RWPE2 (cell line): ENCODE measurements around the gene PGAP2.
A peak's percentile ranks its signal among the peaks of the same experiment; 100 is the strongest.

Experiments used
- ATAC-seq: fragments of 200-7000 bp; cut with Tn5 transposase; 3 replicates; pipeline ENCODE4 v1.9.1; 2021; ENCODE audit warnings: low read depth
- DNase-seq: peaks from one replicate; pipeline ENCODE4 v3.0.0-alpha.2; 2020; ENCODE audit warnings: low spot score
- H3K27ac ChIP-seq: fragments of 450-650 bp; 2 replicates; pipeline ENCODE4 v1.5.1; 2017; ENCODE audit warnings: mild to moderate bottlenecking; ENCODE audit not compliant: poor library complexity, severe bottlenecking
- H3K27me3 ChIP-seq: fragments of 250-450 bp; sonication (Bioruptor Pico); 2 replicates; pipeline ENCODE4 v1.5.1; 2021; ENCODE audit warnings: mild to moderate bottlenecking, moderate library complexity; ENCODE audit not compliant: insufficient read depth, poor library complexity, severe bottlenecking
- H3K36me3 ChIP-seq: fragments of 250-450 bp; sonication (Bioruptor Pico); 2 replicates; pipeline ENCODE4 v1.5.1; 2020; ENCODE audit warnings: low read depth, mild to moderate bottlenecking, moderate library complexity
- H3K4me1 ChIP-seq: fragments of 250-450 bp; sonication (Bioruptor Pico); 2 replicates; pipeline ENCODE4 v1.5.1; 2021; ENCODE audit warnings: mild to moderate bottlenecking, moderate library complexity; ENCODE audit not compliant: insufficient read depth, poor library complexity, severe bottlenecking
- H3K4me3 ChIP-seq: fragments of 250-450 bp; sonication (Bioruptor Pico); 2 replicates; pipeline ENCODE4 v1.5.1; 2021; ENCODE audit warnings: mild to moderate bottlenecking, moderate library complexity; ENCODE audit not compliant: severe bottlenecking
- H3K9me3 ChIP-seq: fragments of 250-450 bp; sonication (Bioruptor Pico); 2 replicates; pipeline ENCODE4 v1.5.1; 2021; ENCODE audit warnings: mild to moderate bottlenecking, moderate library complexity; ENCODE audit not compliant: severe bottlenecking
- TF ChIP-seq, protein P1 (sequence below): fragments of 450-650 bp; IDR thresholded peaks from one replicate; pipeline ENCODE4 v1.5.1; 2017; ENCODE audit warnings: mild to moderate bottlenecking, moderate library complexity; ENCODE audit not compliant: poor library complexity, severe bottlenecking

The PGAP2 gene

DNA sequence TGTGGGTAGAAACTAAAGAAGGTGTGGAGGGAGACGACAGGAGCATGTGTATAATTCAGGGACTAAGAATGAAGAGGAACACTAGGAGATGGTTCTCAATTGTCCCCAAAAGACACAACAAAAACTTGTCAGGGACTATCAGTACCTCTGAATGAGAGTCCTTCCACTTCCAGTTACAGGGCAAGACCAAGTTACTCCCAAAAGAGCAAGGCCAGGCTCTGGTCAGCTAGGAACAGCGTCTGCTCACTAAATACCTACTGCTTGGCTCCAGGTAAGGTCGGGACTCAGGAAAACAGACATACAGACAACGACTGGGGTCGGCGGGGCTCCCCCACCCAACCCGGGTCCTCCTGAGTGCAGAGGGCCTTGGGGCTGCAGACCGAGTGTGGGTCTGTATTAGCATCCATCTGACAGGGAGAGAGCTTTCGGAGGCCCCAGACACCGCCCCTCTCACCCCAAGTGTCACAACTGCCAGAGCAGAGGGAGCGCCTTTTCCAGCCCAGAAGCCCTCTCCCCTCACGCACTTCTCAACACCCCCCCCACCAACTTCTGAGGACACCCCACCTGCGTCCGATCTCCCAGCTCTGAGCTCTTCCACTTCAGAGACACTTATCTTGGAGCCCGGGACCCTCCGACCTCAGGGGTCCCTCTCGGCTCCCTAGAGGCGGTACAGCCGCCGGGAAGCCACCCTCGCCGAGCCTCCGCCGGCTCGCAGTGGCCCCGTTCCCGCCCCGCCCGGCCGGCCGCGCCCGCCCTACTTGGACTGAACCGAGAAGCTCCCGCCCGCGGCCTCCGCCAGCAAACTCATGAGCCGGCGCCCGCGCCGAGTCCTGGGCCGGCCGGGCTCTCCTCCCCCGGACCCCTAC is 31.9 kb downstream of the PGAP2 start:
- peaks cover 10% of the 10 kb centered on the region for H3K4me1 ChIP-seq
- peak overlapping the region; percentile 83 for H3K27ac ChIP-seq
- no peak for DNase-seq

DNA sequence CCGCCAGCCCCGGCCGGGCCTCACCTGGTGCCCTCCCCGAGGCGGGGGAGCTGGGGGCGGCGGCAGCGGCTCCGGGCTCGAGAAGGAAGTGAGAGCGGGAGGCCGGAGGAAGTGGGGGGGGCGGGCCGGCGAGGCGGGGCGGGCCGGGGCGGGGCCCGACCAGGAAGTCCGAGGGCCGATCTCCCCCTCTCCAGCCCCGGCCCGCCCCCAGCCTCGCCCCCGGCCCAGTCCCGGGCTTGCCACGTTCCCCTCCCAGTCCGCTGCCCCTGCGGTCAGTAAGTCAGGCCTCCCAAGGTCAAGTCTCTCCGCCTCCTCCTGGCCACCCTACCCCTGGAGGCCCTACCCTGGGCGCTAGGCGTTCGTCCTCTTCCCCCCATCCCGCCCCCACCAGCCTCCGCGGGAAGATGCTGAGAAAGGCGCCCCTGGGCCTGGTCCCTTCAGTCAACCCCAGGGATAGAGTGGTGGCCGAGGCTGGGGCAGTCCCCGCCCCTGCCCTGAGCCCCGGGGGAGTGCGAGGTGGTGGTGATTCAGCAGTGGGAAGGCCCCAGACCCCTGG is 32.6 kb downstream of the PGAP2 start, which contains the start of gene RHOG:
RHOG (minus strand) TSS at position 90 of the 556 bp plus-strand sequence. CDS start 12,821 bp downstream, outside the sequence.
- peak within 1 kb of the TSS; percentile 83 for H3K27ac ChIP-seq
- H3K36me3 ChIP-seq = peaks cover 8% of the 10 kb centered on the region
- no peaks in the 10 kb centered on the region for H3K27me3 ChIP-seq
- ATAC-seq = peak; percentile 75
- H3K9me3 ChIP-seq = no peaks in the 10 kb centered on the region
- TF ChIP-seq, protein P1, sequence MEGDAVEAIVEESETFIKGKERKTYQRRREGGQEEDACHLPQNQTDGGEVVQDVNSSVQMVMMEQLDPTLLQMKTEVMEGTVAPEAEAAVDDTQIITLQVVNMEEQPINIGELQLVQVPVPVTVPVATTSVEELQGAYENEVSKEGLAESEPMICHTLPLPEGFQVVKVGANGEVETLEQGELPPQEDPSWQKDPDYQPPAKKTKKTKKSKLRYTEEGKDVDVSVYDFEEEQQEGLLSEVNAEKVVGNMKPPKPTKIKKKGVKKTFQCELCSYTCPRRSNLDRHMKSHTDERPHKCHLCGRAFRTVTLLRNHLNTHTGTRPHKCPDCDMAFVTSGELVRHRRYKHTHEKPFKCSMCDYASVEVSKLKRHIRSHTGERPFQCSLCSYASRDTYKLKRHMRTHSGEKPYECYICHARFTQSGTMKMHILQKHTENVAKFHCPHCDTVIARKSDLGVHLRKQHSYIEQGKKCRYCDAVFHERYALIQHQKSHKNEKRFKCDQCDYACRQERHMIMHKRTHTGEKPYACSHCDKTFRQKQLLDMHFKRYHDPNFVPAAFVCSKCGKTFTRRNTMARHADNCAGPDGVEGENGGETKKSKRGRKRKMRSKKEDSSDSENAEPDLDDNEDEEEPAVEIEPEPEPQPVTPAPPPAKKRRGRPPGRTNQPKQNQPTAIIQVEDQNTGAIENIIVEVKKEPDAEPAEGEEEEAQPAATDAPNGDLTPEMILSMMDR = no peak
- H3K4me3 ChIP-seq = peak within 1 kb of the TSS; percentile 98
- H3K4me1 ChIP-seq = peaks cover 10% of the 10 kb centered on the region
- peak; percentile 84 for DNase-seq

More for the DNA sequence above, 31.9 kb downstream of the PGAP2 start:
- ATAC-seq = peak; percentile 43
- Histone ChIP-seq H3K4me3 (peak overlapping the region; percentile 98), H3K36me3 (peaks cover 8% of the 10 kb centered on the region), H3K9me3 (no peaks in the 10 kb centered on the region), H3K27me3 (no peaks in the 10 kb centered on the region)
- TF ChIP-seq, protein P1 = no peak

DNA sequence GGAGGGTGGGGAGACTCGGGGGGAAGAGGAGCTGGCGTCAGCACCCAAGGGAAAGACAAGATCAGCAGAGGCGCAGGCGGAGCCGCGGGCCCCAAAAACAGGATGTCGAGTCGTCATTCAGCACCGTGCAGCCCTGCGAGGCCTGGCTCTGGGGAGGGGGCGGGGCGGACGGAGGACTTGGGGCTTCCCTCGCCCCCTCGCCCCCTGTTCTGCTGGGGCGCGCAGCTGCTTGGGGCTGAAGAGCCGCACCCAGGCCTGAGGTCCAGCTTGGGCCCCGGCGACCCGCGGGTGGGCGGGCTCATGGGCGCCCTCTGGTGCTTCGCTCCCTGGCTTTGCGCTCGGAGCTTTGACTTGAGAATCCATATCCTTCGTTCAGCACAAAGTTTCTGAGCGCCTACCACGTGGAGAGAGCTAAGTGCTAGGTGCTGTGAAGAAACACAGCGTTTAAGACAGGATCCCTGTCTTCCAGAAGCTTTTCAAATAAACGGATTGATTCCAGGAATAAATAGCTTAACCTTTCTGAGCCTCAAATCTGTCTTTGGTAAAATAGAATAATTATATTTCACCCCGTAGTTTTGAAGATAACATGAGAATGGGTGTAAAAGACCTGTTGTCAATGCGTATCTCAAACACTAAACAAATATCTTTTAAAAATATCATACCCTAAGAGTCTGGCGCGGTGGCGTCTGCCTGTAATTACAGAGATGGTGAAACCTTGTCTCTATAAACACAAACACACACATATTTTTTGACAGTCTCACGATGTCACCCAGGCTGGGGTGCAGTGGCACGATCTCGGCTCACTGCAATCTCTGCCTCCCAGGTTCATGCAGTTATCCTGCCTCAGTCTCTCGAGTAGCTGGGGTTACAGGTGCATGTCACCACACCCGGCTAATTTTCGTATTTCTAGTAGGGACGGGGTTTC is 33.3 kb downstream of the PGAP2 start:
- Histone ChIP-seq H3K4me3 (peak overlapping the region; percentile 98), H3K36me3 (peaks cover 8% of the 10 kb centered on the region), H3K9me3 (no peaks in the 10 kb centered on the region), H3K27me3 (no peaks in the 10 kb centered on the region), H3K4me1 (peaks cover 10% of the 10 kb centered on the region), H3K27ac (peak overlapping the region; percentile 83)
- ATAC-seq = peak; percentile 70
- DNase-seq = no peak
- TF ChIP-seq, protein P1 = peak; percentile 94

DNA sequence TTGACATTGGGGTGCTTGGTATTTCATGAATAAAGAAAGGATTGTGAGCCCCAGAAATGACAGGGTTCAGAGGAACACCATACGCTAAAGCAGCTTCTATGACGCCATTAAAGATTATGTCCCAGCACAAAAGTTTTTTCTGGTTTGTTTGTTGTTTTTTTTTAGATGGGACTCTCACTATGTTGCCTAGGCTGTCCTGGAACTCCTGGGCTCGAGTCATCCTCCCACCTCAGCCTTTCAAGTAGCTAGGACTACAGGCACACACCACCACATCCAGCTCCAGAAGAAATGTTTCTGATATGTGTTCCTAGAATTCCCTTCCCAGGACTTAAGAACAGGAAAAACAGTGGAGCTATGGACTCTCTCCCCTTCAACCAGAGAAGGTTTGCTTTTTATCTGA is 35.0 kb downstream of the PGAP2 start:
- Histone ChIP-seq H3K4me3 (no peak overlapping the region), H3K27ac (no peak overlapping the region), H3K9me3 (no peaks in the 10 kb centered on the region), H3K36me3 (peaks cover 4% of the 10 kb centered on the region), H3K4me1 (peaks cover 10% of the 10 kb centered on the region), H3K27me3 (no peaks in the 10 kb centered on the region)
- ATAC-seq (no peak), DNase-seq (no peak)
- TF ChIP-seq, protein P1 = no peak
